ENCODE measurements around the gene ESAM.
A peak's percentile ranks its signal among the peaks of the same experiment; 100 is the strongest.

Gene ESAM

GRCh38 chr11:124747406-124748099 lies 14.5 kb downstream of the ESAM start:
- Histone ChIP-seq H3K27me3 (ENCODE audit: control insufficient read depth in 1 of 2, insufficient read depth in 1 of 2, low read length in 2 of 2) (peaks cover 64 to 98% of the 10 kb centered on the region in 2 experiments), H2BK12ac (ENCODE audit: low read length in 2 of 2) (no peak overlapping the region), H3K4me3 (ENCODE audit: insufficient read depth in 1 of 2, low read depth in 1 of 2, low read length in 2 of 2) (no peak overlapping the region), H3K18ac (ENCODE audit: low read depth in 1 of 2, low read length in 2 of 2) (no peak overlapping the region), H3K14ac (ENCODE audit: low read length in 2 of 2) (no peak overlapping the region), H3K4ac (ENCODE audit: low read depth in 1 of 2, low read length in 2 of 2) (no peak overlapping the region), H2BK5ac (ENCODE audit: low read depth, low read length, poor library complexity, severe bottlenecking) (no peak overlapping the region), H3K79me1 (replicated peaks; ENCODE audit: low read length, poor library complexity, severe bottlenecking) (no peaks in the 10 kb centered on the region), H3K27ac (ENCODE audit: low read length, poor library complexity, severe bottlenecking) (no peak overlapping the region), H4K8ac (ENCODE audit: low read length) (no peak overlapping the region), H3K4me1 (ENCODE audit: control insufficient read depth, insufficient read depth, low read depth, low read length) (peaks cover 33% of the 10 kb centered on the region), H3K4me2 (ENCODE audit: low read length, poor library complexity, severe bottlenecking) (no peak overlapping the region), H3K9ac (ENCODE audit: low read length) (no peak overlapping the region), H2AK5ac (ENCODE audit: low read length, severe bottlenecking) (no peak overlapping the region), H2BK120ac (ENCODE audit: low read depth, low read length) (no peak overlapping the region), H2BK15ac (ENCODE audit: low read depth, poor library complexity, severe bottlenecking) (no peak overlapping the region), H2AFZ (ENCODE audit: low read depth, low read length) (no peak overlapping the region), H3K23ac (ENCODE audit: low read length in 2 of 2) (no peak overlapping the region), H3K9me3 (ENCODE audit: control insufficient read depth, low read length) (peaks cover 2% of the 10 kb centered on the region), H4K91ac (ENCODE audit: low read length) (no peak overlapping the region), H3K36me3 (ENCODE audit: control insufficient read depth in 1 of 2, insufficient read depth in 2 of 2, low read depth in 1 of 2, low read length in 2 of 2) (no peaks in the 10 kb centered on the region)
- WGBS: 19% methylated on average over 14 of the region's 14 CpGs
- no peak for DNase-seq

- no peaks in the 10 kb centered on the region for H3K79me1 ChIP-seq (replicated peaks; ENCODE audit: low read length, poor library complexity, severe bottlenecking)
- H3K9me3 ChIP-seq (ENCODE audit: control insufficient read depth, low read length): peaks cover 2% of the 10 kb centered on the region
- peak overlapping the region; percentile 78 for H2AFZ ChIP-seq (ENCODE audit: low read depth, low read length)
- H3K4me1 ChIP-seq (ENCODE audit: control insufficient read depth, insufficient read depth, low read depth, low read length): peaks cover 29% of the 10 kb centered on the region
- H3K36me3 ChIP-seq (ENCODE audit: control insufficient read depth in 1 of 2, insufficient read depth in 2 of 2, low read depth in 1 of 2, low read length in 2 of 2): no peaks in the 10 kb centered on the region
- peaks cover 64 to 98% of the 10 kb centered on the region in 2 experiments for H3K27me3 ChIP-seq (ENCODE audit: control insufficient read depth in 1 of 2, insufficient read depth in 1 of 2, low read length in 2 of 2)
- no peak overlapping the region for H3K14ac ChIP-seq (ENCODE audit: low read length in 2 of 2)
- H4K8ac ChIP-seq (ENCODE audit: low read length): no peak overlapping the region
- peak overlapping the region; percentile 32 for H3K9ac ChIP-seq (ENCODE audit: low read length)
- under 1% methylated on average over 32 of the region's 37 CpGs for WGBS
- no peak overlapping the region for H3K18ac ChIP-seq (ENCODE audit: low read depth in 1 of 2, low read length in 2 of 2)
- no peak overlapping the region for H3K4ac ChIP-seq (ENCODE audit: low read depth in 1 of 2, low read length in 2 of 2)
- H3K23ac ChIP-seq (ENCODE audit: low read length in 2 of 2): peak overlapping the region in 1 of 2 experiments; percentile 80
- H2BK12ac ChIP-seq (ENCODE audit: low read length in 2 of 2): no peak overlapping the region
- no peak overlapping the region for H3K27ac ChIP-seq (ENCODE audit: low read length, poor library complexity, severe bottlenecking)
- H3K4me2 ChIP-seq (ENCODE audit: low read length, poor library complexity, severe bottlenecking): peak overlapping the region; percentile 94
- peak; percentile 74 for DNase-seq
- H2BK120ac ChIP-seq (ENCODE audit: low read depth, low read length): no peak overlapping the region
- no peak overlapping the region for H2AK5ac ChIP-seq (ENCODE audit: low read length, severe bottlenecking)
- no peak overlapping the region for H4K91ac ChIP-seq (ENCODE audit: low read length)
- no peak overlapping the region for H2BK15ac ChIP-seq (ENCODE audit: low read depth, poor library complexity, severe bottlenecking)
- H3K4me3 ChIP-seq (ENCODE audit: insufficient read depth in 1 of 2, low read depth in 1 of 2, low read length in 2 of 2): peak overlapping the region; percentile 46 to 78
- H2BK5ac ChIP-seq (ENCODE audit: low read depth, low read length, poor library complexity, severe bottlenecking): no peak overlapping the region
Measured at GRCh38 chr11:124746621-124747243, 15.4 kb downstream of the ESAM start.

DNA sequence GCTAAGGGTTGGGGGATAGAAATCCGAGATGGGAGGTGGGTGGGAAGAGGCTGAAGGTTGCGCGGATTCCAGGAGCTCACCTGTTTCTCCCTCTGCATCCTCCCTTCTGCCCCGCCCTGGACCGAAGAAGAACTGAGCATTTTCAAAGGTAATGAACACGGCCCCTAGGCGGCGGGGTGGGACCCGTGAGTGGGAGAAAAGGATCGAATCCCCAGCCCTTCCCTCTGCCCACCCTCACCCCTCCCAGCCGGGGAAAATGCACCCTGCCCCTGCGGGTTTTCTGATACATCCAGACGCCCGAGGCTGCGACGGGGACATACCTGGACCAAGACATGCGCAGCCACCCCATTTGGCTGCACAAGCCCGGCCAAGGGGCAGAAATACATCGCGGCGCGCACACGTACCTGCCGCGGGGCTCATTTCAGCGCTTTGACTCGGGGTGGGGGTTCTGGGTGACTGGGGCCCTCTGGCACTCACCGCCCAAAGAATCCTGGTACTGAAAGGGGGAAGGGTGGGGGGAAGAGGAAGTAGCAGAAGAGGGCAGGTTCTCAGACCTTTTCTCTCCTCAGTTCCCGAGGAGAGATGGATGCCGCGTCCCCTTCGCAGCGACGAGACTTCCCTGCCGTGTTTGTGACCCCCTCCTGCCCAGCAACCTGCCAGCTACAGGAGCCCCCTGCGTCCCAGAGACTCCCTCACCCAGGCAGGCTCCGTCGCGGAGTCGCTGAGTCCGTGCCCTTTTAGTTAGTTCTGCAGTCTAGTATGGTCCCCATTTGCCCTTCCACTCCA lies 16.1 kb downstream of the ESAM start:
- Histone ChIP-seq H2BK15ac (ENCODE audit: low read depth, poor library complexity, severe bottlenecking) (peak overlapping the region; percentile 12), H3K27ac (ENCODE audit: low read length, poor library complexity, severe bottlenecking) (no peak overlapping the region), H4K8ac (ENCODE audit: low read length) (no peak overlapping the region), H3K4me1 (ENCODE audit: control insufficient read depth, insufficient read depth, low read depth, low read length) (peaks cover 29% of the 10 kb centered on the region), H3K79me1 (replicated peaks; ENCODE audit: low read length, poor library complexity, severe bottlenecking) (no peaks in the 10 kb centered on the region), H2BK5ac (ENCODE audit: low read depth, low read length, poor library complexity, severe bottlenecking) (no peak overlapping the region), H3K36me3 (ENCODE audit: control insufficient read depth in 1 of 2, insufficient read depth in 2 of 2, low read depth in 1 of 2, low read length in 2 of 2) (no peaks in the 10 kb centered on the region), H3K14ac (ENCODE audit: low read length in 2 of 2) (no peak overlapping the region), H2AFZ (ENCODE audit: low read depth, low read length) (peak overlapping the region; percentile 78), H2BK12ac (ENCODE audit: low read length in 2 of 2) (no peak overlapping the region), H3K27me3 (ENCODE audit: control insufficient read depth in 1 of 2, insufficient read depth in 1 of 2, low read length in 2 of 2) (peaks cover 64 to 98% of the 10 kb centered on the region in 2 experiments), H3K4ac (ENCODE audit: low read depth in 1 of 2, low read length in 2 of 2) (no peak overlapping the region), H4K91ac (ENCODE audit: low read length) (no peak overlapping the region), H2AK5ac (ENCODE audit: low read length, severe bottlenecking) (no peak overlapping the region), H3K23ac (ENCODE audit: low read length in 2 of 2) (peak overlapping the region in 1 of 2 experiments; percentile 84), H3K4me3 (ENCODE audit: insufficient read depth in 1 of 2, low read depth in 1 of 2, low read length in 2 of 2) (peak overlapping the region; percentile 46 to 78), H2BK120ac (ENCODE audit: low read depth, low read length) (no peak overlapping the region), H3K18ac (ENCODE audit: low read depth in 1 of 2, low read length in 2 of 2) (no peak overlapping the region), H3K4me2 (ENCODE audit: low read length, poor library complexity, severe bottlenecking) (peak overlapping the region; percentile 94), H3K9me3 (ENCODE audit: control insufficient read depth, low read length) (peaks cover 2% of the 10 kb centered on the region), H3K9ac (ENCODE audit: low read length) (peak overlapping the region; percentile 32)
- WGBS: 1% methylated on average over 38 of the region's 41 CpGs
- DNase-seq: no peak

All from mesenchymal stem cell (in vitro differentiated cells and primary cell).